ENCODE results near the gene IER5.

IER5 gene

DNA sequence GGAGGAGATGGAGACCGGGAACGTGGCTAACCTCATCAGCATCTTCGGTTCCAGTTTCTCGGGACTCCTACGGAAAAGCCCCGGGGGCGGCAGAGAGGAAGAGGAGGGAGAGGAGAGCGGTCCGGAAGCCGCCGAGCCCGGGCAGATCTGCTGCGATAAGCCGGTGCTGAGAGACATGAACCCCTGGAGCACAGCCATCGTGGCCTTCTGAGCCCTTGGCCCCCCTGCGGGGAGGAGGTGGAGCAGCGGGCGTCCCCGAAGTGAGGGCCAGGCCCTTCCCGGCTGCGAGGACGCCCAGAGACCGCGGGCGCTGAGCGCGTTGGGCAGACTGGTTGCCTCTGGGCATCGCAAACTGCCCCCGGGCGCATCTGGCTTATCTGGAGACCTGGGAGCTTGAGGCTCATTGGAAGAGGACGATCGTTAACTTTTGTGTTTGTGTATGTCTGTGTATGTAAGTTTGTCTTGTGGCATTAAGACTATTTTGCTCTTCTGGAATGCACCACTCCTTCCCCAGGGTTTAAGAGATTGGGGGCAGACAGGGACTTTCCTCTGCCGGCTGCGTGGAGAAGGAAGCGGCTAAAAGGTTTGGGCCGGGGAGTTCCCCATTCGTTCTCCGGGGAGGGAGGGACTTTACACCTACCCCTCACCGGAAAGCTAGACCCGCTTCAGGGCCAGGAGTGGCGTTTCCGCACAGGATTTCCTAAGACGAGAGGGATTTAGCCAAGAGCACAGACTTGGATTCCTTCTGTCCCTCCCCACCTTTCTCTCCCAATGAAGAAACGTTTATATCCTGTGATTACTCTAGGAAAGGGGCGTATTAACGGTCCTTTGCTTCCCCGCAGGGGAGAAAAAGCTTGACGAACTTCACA is 1.4 kb downstream of the IER5 start:
- H3K36me3 ChIP-seq (ENCODE audit: control insufficient read depth in 1 of 2, insufficient read depth in 2 of 2, low read depth in 1 of 2, low read length in 2 of 2) = peaks cover 7 to 35% of the 10 kb centered on the region in 2 experiments
- H3K4me1 ChIP-seq (ENCODE audit: control insufficient read depth, insufficient read depth, low read depth, low read length) = peaks cover 7% of the 10 kb centered on the region
- peak overlapping the region; percentile 75 for H3K27ac ChIP-seq (ENCODE audit: low read length, poor library complexity, severe bottlenecking)
- peak overlapping the region; percentile 97 for H3K9ac ChIP-seq (ENCODE audit: low read length)
- H2BK120ac ChIP-seq (ENCODE audit: low read depth, low read length) = peak overlapping the region; percentile 42
- H3K9me3 ChIP-seq (ENCODE audit: control insufficient read depth, low read length) = no peaks in the 10 kb centered on the region
- no peak overlapping the region for H2BK12ac ChIP-seq (ENCODE audit: low read length in 2 of 2)
- peak overlapping the region in 1 of 2 experiments; percentile 3 for H3K14ac ChIP-seq (ENCODE audit: low read length in 2 of 2)
- peak overlapping the region; percentile 36 for H4K8ac ChIP-seq (ENCODE audit: low read length)
- WGBS = under 1% methylated on average over 43 of the region's 48 CpGs
- peak overlapping the region; percentile 46 for H2AK5ac ChIP-seq (ENCODE audit: low read length, severe bottlenecking)
- H2AFZ ChIP-seq (ENCODE audit: low read depth, low read length) = no peak overlapping the region
- H3K27me3 ChIP-seq (ENCODE audit: control insufficient read depth in 1 of 2, insufficient read depth in 1 of 2, low read length in 2 of 2) = no peaks in the 10 kb centered on the region
- H3K4ac ChIP-seq (ENCODE audit: low read depth in 1 of 2, low read length in 2 of 2) = peak overlapping the region in 1 of 2 experiments; percentile 60
- H3K18ac ChIP-seq (ENCODE audit: low read depth in 1 of 2, low read length in 2 of 2) = peak overlapping the region; percentile 79 to 82
- H3K4me2 ChIP-seq (ENCODE audit: low read length, poor library complexity, severe bottlenecking) = peak overlapping the region; percentile 49
- peak overlapping the region; percentile 76 for H4K91ac ChIP-seq (ENCODE audit: low read length)
- peak overlapping the region in 1 of 2 experiments; percentile 53 for H3K23ac ChIP-seq (ENCODE audit: low read length in 2 of 2)
- peak overlapping the region; percentile 98 to 100 for H3K4me3 ChIP-seq (ENCODE audit: insufficient read depth in 1 of 2, low read depth in 1 of 2, low read length in 2 of 2)
- H2BK15ac ChIP-seq (ENCODE audit: low read depth, poor library complexity, severe bottlenecking) = no peak overlapping the region
- DNase-seq = peak; percentile 81
- H2BK5ac ChIP-seq (ENCODE audit: low read depth, low read length, poor library complexity, severe bottlenecking) = peak overlapping the region; percentile 74
- H3K79me1 ChIP-seq (replicated peaks; ENCODE audit: low read length, poor library complexity, severe bottlenecking) = peaks cover 3% of the 10 kb centered on the region

DNA sequence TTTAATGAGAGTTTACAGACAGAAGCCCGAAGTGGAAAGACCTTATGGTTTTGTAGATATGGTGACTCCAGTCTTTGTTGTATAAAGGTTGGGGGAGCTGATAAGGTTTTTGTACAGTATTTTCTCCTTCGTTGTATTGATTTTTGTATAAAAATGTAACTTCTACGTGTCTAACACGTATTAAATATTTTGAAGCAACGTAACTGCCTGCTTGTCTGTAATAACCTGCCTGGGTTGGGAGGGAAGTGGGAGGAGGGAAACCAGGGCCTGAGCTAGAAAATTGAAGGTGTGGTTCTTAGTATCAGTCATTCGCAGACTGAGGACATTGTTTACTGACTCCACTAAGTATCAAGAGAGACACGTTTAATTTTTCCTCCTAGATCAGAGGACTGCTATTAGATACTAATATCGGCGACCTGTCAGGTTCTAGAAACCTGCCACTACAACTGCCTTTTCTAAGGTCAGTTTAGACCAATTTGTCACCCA is 2.2 kb downstream of the IER5 start:
- H2BK12ac ChIP-seq (ENCODE audit: low read length in 2 of 2) = no peak overlapping the region
- H3K79me1 ChIP-seq (replicated peaks; ENCODE audit: low read length, poor library complexity, severe bottlenecking) = peaks cover 3% of the 10 kb centered on the region
- peak overlapping the region; percentile 97 for H3K9ac ChIP-seq (ENCODE audit: low read length)
- peak overlapping the region in 1 of 2 experiments; percentile 98 for H3K4me3 ChIP-seq (ENCODE audit: insufficient read depth in 1 of 2, low read depth in 1 of 2, low read length in 2 of 2)
- no peaks in the 10 kb centered on the region for H3K9me3 ChIP-seq (ENCODE audit: control insufficient read depth, low read length)
- no peak overlapping the region for H4K91ac ChIP-seq (ENCODE audit: low read length)
- no peak overlapping the region for H2BK120ac ChIP-seq (ENCODE audit: low read depth, low read length)
- H3K27ac ChIP-seq (ENCODE audit: low read length, poor library complexity, severe bottlenecking) = peak overlapping the region; percentile 75
- H3K4me1 ChIP-seq (ENCODE audit: control insufficient read depth, insufficient read depth, low read depth, low read length) = peaks cover 11% of the 10 kb centered on the region
- no peak overlapping the region for H3K18ac ChIP-seq (ENCODE audit: low read depth in 1 of 2, low read length in 2 of 2)
- 37% methylated on average over 6 of the region's 9 CpGs for WGBS
- H3K4ac ChIP-seq (ENCODE audit: low read depth in 1 of 2, low read length in 2 of 2) = no peak overlapping the region
- no peak overlapping the region for H2BK5ac ChIP-seq (ENCODE audit: low read depth, low read length, poor library complexity, severe bottlenecking)
- no peak overlapping the region for H2AFZ ChIP-seq (ENCODE audit: low read depth, low read length)
- no peaks in the 10 kb centered on the region for H3K27me3 ChIP-seq (ENCODE audit: control insufficient read depth in 1 of 2, insufficient read depth in 1 of 2, low read length in 2 of 2)
- peaks cover 7 to 35% of the 10 kb centered on the region in 2 experiments for H3K36me3 ChIP-seq (ENCODE audit: control insufficient read depth in 1 of 2, insufficient read depth in 2 of 2, low read depth in 1 of 2, low read length in 2 of 2)
- H2BK15ac ChIP-seq (ENCODE audit: low read depth, poor library complexity, severe bottlenecking) = no peak overlapping the region
- no peak overlapping the region for H3K23ac ChIP-seq (ENCODE audit: low read length in 2 of 2)
- H3K14ac ChIP-seq (ENCODE audit: low read length in 2 of 2) = no peak overlapping the region
- no peak for DNase-seq
- no peak overlapping the region for H2AK5ac ChIP-seq (ENCODE audit: low read length, severe bottlenecking)
- no peak overlapping the region for H4K8ac ChIP-seq (ENCODE audit: low read length)
- peak overlapping the region; percentile 70 for H3K4me2 ChIP-seq (ENCODE audit: low read length, poor library complexity, severe bottlenecking)

DNA sequence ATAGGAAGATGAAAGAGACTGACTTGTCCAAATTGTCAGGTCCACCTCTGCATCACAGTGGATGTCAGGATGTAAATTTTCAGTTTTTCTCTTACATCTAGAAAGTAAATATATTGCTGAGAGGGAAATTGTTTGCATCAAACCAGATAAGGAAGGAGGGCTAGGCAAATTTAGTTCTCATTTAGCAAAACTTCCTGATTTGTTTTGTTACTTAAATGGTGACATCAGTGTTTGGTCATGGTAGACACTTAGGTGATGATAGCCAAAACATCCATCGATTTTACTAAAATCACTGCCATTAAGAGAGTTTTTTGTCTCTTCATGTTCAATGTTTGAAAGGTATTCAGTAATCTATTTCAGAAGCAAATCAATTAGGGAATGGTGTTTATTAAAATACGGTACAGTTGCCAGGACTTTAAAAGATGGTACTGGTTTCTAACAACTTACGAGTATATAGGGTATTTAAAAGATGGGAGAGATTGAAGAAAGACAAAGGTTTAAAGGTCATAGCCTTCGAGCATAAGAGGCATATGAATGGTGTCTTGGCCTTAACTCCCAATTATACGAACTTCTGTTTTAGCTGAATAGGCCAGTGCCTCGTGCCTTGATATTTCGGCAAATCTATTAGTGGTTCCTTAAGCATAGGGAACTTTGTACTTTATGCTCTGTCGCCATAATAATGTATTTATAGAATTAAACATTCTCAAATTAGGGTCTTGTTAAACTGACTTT is 3.0 kb downstream of the IER5 start:
- Histone ChIP-seq H2BK120ac (ENCODE audit: low read depth, low read length) (no peak overlapping the region), H4K91ac (ENCODE audit: low read length) (no peak overlapping the region), H2AFZ (ENCODE audit: low read depth, low read length) (no peak overlapping the region), H3K18ac (ENCODE audit: low read depth in 1 of 2, low read length in 2 of 2) (no peak overlapping the region), H3K27me3 (ENCODE audit: control insufficient read depth in 1 of 2, insufficient read depth in 1 of 2, low read length in 2 of 2) (no peaks in the 10 kb centered on the region), H2BK15ac (ENCODE audit: low read depth, poor library complexity, severe bottlenecking) (no peak overlapping the region), H4K8ac (ENCODE audit: low read length) (no peak overlapping the region), H3K4me3 (ENCODE audit: insufficient read depth in 1 of 2, low read depth in 1 of 2, low read length in 2 of 2) (peak overlapping the region in 1 of 2 experiments; percentile 98), H2BK12ac (ENCODE audit: low read length in 2 of 2) (no peak overlapping the region), H3K23ac (ENCODE audit: low read length in 2 of 2) (no peak overlapping the region), H3K4me1 (ENCODE audit: control insufficient read depth, insufficient read depth, low read depth, low read length) (peaks cover 13% of the 10 kb centered on the region), H3K27ac (ENCODE audit: low read length, poor library complexity, severe bottlenecking) (no peak overlapping the region), H3K4me2 (ENCODE audit: low read length, poor library complexity, severe bottlenecking) (peak overlapping the region; percentile 48), H3K36me3 (ENCODE audit: control insufficient read depth in 1 of 2, insufficient read depth in 2 of 2, low read depth in 1 of 2, low read length in 2 of 2) (peaks cover 7 to 35% of the 10 kb centered on the region in 2 experiments), H3K79me1 (replicated peaks; ENCODE audit: low read length, poor library complexity, severe bottlenecking) (peaks cover 1% of the 10 kb centered on the region), H3K9me3 (ENCODE audit: control insufficient read depth, low read length) (no peaks in the 10 kb centered on the region), H3K9ac (ENCODE audit: low read length) (peak overlapping the region; percentile 97), H3K4ac (ENCODE audit: low read depth in 1 of 2, low read length in 2 of 2) (no peak overlapping the region), H3K14ac (ENCODE audit: low read length in 2 of 2) (no peak overlapping the region), H2BK5ac (ENCODE audit: low read depth, low read length, poor library complexity, severe bottlenecking) (no peak overlapping the region), H2AK5ac (ENCODE audit: low read length, severe bottlenecking) (no peak overlapping the region)
- DNase-seq = no peak
- 89% methylated on average over 5 of the region's 8 CpGs for WGBS

DNA sequence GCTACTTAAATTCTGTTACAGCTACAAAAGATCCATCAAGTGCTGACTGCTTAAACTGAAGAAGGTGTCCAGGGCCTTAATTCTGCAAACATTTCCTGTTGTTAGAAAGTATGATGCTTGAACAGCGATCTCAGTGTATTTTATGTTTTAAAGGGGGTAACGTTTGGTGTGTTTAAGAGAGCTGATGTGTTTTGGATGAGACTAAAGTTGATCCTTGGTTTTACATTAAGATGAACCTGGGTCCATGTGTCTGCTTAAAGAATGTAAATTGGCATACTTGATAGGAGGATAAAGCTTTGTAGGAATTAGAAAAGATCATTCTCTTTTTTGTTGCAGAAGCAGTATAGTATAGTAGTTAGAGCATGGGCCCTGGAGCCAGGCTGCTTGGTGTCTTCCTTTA is 3.6 kb downstream of the IER5 start:
- peak overlapping the region; percentile 46 for H3K4me2 ChIP-seq (ENCODE audit: low read length, poor library complexity, severe bottlenecking)
- WGBS = 71% methylated on average over 2 of the region's 2 CpGs

More for the DNA sequence above, 3.6 kb downstream of the IER5 start:
- no peak overlapping the region for H3K4ac ChIP-seq (ENCODE audit: low read depth in 1 of 2, low read length in 2 of 2)
- no peaks in the 10 kb centered on the region for H3K9me3 ChIP-seq (ENCODE audit: control insufficient read depth, low read length)
- no peak overlapping the region for H3K14ac ChIP-seq (ENCODE audit: low read length in 2 of 2)
- no peaks in the 10 kb centered on the region for H3K27me3 ChIP-seq (ENCODE audit: control insufficient read depth in 1 of 2, insufficient read depth in 1 of 2, low read length in 2 of 2)
- no peak overlapping the region for H3K23ac ChIP-seq (ENCODE audit: low read length in 2 of 2)
- peaks cover 15% of the 10 kb centered on the region for H3K4me1 ChIP-seq (ENCODE audit: control insufficient read depth, insufficient read depth, low read depth, low read length)
- H3K4me3 ChIP-seq (ENCODE audit: insufficient read depth in 1 of 2, low read depth in 1 of 2, low read length in 2 of 2) = peak overlapping the region in 1 of 2 experiments; percentile 98
- H4K8ac ChIP-seq (ENCODE audit: low read length) = no peak overlapping the region
- H2BK5ac ChIP-seq (ENCODE audit: low read depth, low read length, poor library complexity, severe bottlenecking) = no peak overlapping the region
- H2BK15ac ChIP-seq (ENCODE audit: low read depth, poor library complexity, severe bottlenecking) = no peak overlapping the region
- H3K79me1 ChIP-seq (replicated peaks; ENCODE audit: low read length, poor library complexity, severe bottlenecking) = peaks cover 1% of the 10 kb centered on the region
- no peak overlapping the region for H2AFZ ChIP-seq (ENCODE audit: low read depth, low read length)
- no peak overlapping the region for H3K18ac ChIP-seq (ENCODE audit: low read depth in 1 of 2, low read length in 2 of 2)
- no peak overlapping the region for H2AK5ac ChIP-seq (ENCODE audit: low read length, severe bottlenecking)
- peaks cover 7 to 35% of the 10 kb centered on the region in 2 experiments for H3K36me3 ChIP-seq (ENCODE audit: control insufficient read depth in 1 of 2, insufficient read depth in 2 of 2, low read depth in 1 of 2, low read length in 2 of 2)
- H4K91ac ChIP-seq (ENCODE audit: low read length) = no peak overlapping the region
- H2BK12ac ChIP-seq (ENCODE audit: low read length in 2 of 2) = no peak overlapping the region
- H2BK120ac ChIP-seq (ENCODE audit: low read depth, low read length) = no peak overlapping the region
- no peak overlapping the region for H3K27ac ChIP-seq (ENCODE audit: low read length, poor library complexity, severe bottlenecking)
- DNase-seq = no peak
- peak overlapping the region; percentile 97 for H3K9ac ChIP-seq (ENCODE audit: low read length)
